ENCODE measurements around the gene SAPCD2.

The SAPCD2 gene

GRCh38 chr9:137017071-137017470, 53.3 kb downstream of the SAPCD2 start:
- no peak for DNase-seq

- no peak for DNase-seq
Measured at GRCh38 chr9:137016436-137016835, 53.9 kb downstream of the SAPCD2 start.

- DNase-seq: no peak
Measured at GRCh38 chr9:137015976-137016375, 54.4 kb downstream of the SAPCD2 start.

- DNase-seq: no peak
Measured at GRCh38 chr9:137015540-137015930, 54.8 kb downstream of the SAPCD2 start.

- no peak for DNase-seq
Measured at GRCh38 chr9:137014776-137015539, 55.4 kb downstream of the SAPCD2 start.

GRCh38 chr9:137014166-137014565, 56.2 kb downstream of the SAPCD2 start:
- DNase-seq: no peak

- no peak for DNase-seq
Measured at GRCh38 chr9:137013571-137013940, 56.8 kb downstream of the SAPCD2 start.

GRCh38 chr9:137012694-137013570, 57.4 kb downstream of the SAPCD2 start:
- no peak for DNase-seq
